PC-9 (cell line): ENCODE data around the gene PTPRG. TPM values are rescaled to one million over a fixed set of nuclear protein-coding genes. Genes with fewer than 3 reads are reported as not detected.

Experiments
- BruUV-seq: library from RNA; stranded (reverse); fragments of 400-500 nt; replicated peaks from 2 replicates; lab custom pipeline; 2021; lab: Mats Ljungman, UMichigan
- CTCF ChIA-PET: fragments of 300-600 bp; sonication (Branson Sonifier 250); formaldehyde crosslinking; loops from one replicate; lab custom pipeline; 2022; ENCODE audit warnings: antibody characterized with exemption; lab: Charles Lee
- POLR2A ChIA-PET: fragments of 300-600 bp; sonication (Branson Sonifier 250); formaldehyde crosslinking; loops from one replicate; lab custom pipeline; 2022; ENCODE audit warnings: antibody characterized with exemption; ENCODE audit not compliant: unreplicated experiment; lab: Charles Lee
- DNase-seq, 2 experiments: peaks; one replicate each; pipeline versions ENCODE4 v3.0.0 to v3.0.0-alpha.2; 2015 to 2022; ENCODE audit warnings: mixed read lengths in 1 of 2
- H2AFZ ChIP-seq: fragments of 200-600 bp; sonication (generic); 2 replicates; pipeline ENCODE4 v1.8.1; 2017; ENCODE audit warnings: antibody characterized with exemption
- H3F3A ChIP-seq: fragments of 200-600 bp; sonication (generic); 2 replicates; pipeline ENCODE4 v1.8.1; 2017; ENCODE audit warnings: antibody characterized with exemption, mild to moderate bottlenecking, low read depth; ENCODE audit not compliant: insufficient read depth
- H3K27ac ChIP-seq: fragments of 200-600 bp; sonication (generic); 2 replicates; pipeline ENCODE4 v1.6.1; 2016; ENCODE audit warnings: mixed run types
- H3K27me3 ChIP-seq: fragments of 200-600 bp; sonication (generic); 2 replicates; pipeline ENCODE4 v1.6.1; 2016; ENCODE audit warnings: low read depth, mixed run types; ENCODE audit not compliant: insufficient read depth
- H3K36me3 ChIP-seq: fragments of 200-600 bp; sonication (generic); 2 replicates; pipeline ENCODE4 v1.6.1; 2016; ENCODE audit warnings: low read depth, mixed run types
- H3K4me1 ChIP-seq: fragments of 200-600 bp; sonication (generic); replicated peaks from 2 replicates; pipeline ENCODE4 v1.6.1; 2016; ENCODE audit warnings: mixed run types; ENCODE audit not compliant: insufficient read depth
- H3K4me2 ChIP-seq: fragments of 200-600 bp; sonication (generic); 2 replicates; pipeline ENCODE4 v1.6.1; 2017; ENCODE audit warnings: mixed run types
- H3K4me3 ChIP-seq: fragments of 200-600 bp; sonication (generic); 2 replicates; pipeline ENCODE4 v1.6.1; 2016; ENCODE audit warnings: mixed run types
- H3K79me2 ChIP-seq: fragments of 200-600 bp; sonication (generic); 2 replicates; pipeline ENCODE4 v1.6.1; 2017; ENCODE audit warnings: low read depth, mixed run types
- H3K9me2 ChIP-seq: fragments of 200-600 bp; sonication (generic); 2 replicates; pipeline ENCODE4 v1.8.1; 2017; ENCODE audit warnings: mild to moderate bottlenecking; ENCODE audit not compliant: insufficient read depth
- H3K9me3 ChIP-seq: fragments of 200-600 bp; sonication (generic); 2 replicates; pipeline ENCODE4 v1.8.1; 2016; ENCODE audit warnings: low read depth; ENCODE audit not compliant: insufficient read depth
- H4K20me1 ChIP-seq: fragments of 200-600 bp; sonication (generic); 2 replicates; pipeline ENCODE4 v1.8.1; 2017; ENCODE audit not compliant: insufficient read depth
- EZH2 ChIP-seq: fragments of 200-600 bp; sonication (generic); IDR thresholded peaks from 2 replicates; pipeline ENCODE4 v1.8.0; 2017; ENCODE audit warnings: antibody characterized with exemption, low read depth
- intact Hi-C: fragments of 100-400 bp; cut with micrococcal nuclease; formaldehyde crosslinking; loops from one replicate; pipeline ENCODE4 v1.10.0; 2022; ENCODE audit not compliant: unreplicated experiment
- total RNA-seq: library from RNA; stranded (reverse); gene quantifications from 2 replicates; pipeline ENCODE4 v1.2.3, GENCODE V29; 2021
- TF ChIP-seq, protein P1 (sequence below): fragments of 200-600 bp; sonication (generic); conservative IDR thresholded peaks from 2 replicates; pipeline ENCODE4 v1.6.1; 2017; ENCODE audit warnings: mixed run types, antibody characterized with exemption, mild to moderate bottlenecking, moderate library complexity

PTPRG gene
- total RNA-seq, 1 experiment from 2014 or later, result 32.9 TPM

DNA sequence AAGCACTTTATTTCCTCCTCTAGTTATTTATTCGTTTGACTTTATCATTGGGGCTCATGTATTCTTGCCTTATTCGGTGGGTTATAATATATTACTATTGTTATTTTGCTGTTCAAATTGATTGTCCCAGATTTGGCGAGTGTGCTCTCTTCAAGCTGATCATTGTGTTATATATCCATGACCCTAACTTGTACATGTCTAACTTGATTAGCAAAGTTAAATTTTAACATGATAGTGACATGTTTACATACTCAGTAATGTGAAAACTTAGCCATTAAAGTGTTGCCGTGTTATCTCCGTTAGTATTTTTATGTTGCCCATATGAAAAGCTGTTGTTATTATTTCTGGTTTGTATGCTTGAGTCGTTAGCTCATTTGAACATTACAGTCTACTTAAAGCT lies 327.9 kb downstream of the PTPRG start:
- no peak overlapping the region for H3K4me2 ChIP-seq
- intact Hi-C loops, result no loop called here
- H2AFZ ChIP-seq, result no peak overlapping the region
- H3K27me3 ChIP-seq, result no peaks in the 10 kb centered on the region
- H3K4me1 ChIP-seq, result no peaks in the 10 kb centered on the region; the same call in 1 of the 2 replicates
- H3K4me3 ChIP-seq, result no peak overlapping the region
- no peaks in the 10 kb centered on the region for H3K36me3 ChIP-seq
- POLR2A ChIA-PET, result no interaction called here
- no peaks in the 10 kb centered on the region for H3K9me3 ChIP-seq
- no peaks in the 10 kb centered on the region for H3K9me2 ChIP-seq
- H3K27ac ChIP-seq, result no peak overlapping the region
- no peak for DNase-seq
- CTCF ChIA-PET, result no interaction called here
- H3K79me2 ChIP-seq, result no peaks in the 10 kb centered on the region
- H4K20me1 ChIP-seq, result no peaks in the 10 kb centered on the region
- TF ChIP-seq EZH2, result no peak
- TF ChIP-seq, protein P1, sequence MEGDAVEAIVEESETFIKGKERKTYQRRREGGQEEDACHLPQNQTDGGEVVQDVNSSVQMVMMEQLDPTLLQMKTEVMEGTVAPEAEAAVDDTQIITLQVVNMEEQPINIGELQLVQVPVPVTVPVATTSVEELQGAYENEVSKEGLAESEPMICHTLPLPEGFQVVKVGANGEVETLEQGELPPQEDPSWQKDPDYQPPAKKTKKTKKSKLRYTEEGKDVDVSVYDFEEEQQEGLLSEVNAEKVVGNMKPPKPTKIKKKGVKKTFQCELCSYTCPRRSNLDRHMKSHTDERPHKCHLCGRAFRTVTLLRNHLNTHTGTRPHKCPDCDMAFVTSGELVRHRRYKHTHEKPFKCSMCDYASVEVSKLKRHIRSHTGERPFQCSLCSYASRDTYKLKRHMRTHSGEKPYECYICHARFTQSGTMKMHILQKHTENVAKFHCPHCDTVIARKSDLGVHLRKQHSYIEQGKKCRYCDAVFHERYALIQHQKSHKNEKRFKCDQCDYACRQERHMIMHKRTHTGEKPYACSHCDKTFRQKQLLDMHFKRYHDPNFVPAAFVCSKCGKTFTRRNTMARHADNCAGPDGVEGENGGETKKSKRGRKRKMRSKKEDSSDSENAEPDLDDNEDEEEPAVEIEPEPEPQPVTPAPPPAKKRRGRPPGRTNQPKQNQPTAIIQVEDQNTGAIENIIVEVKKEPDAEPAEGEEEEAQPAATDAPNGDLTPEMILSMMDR, result no peak
- BruUV-seq, result no TSS peak
- no peaks in the 10 kb centered on the region for H3F3A ChIP-seq

DNA sequence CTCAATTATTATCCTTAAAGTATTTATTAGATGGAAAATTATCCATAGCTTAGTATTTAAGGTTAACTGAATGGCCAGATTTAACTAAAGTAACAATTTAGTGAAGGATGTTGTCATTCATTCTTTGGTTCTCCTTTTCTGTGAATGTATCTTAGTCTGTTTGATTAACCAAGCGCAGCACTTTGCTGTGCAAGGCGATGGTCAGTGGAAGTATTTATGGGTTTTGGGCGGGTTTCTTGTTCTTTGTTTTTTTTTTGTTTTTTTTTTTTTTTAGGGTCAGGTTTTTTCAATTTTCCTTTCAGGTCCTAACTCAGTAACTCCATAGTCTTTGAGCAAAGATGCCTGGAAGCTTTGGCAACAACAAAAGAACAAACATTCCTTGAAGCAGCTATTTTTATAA lies 328.8 kb downstream of the PTPRG start:
- no peak for DNase-seq
- H4K20me1 ChIP-seq, result no peaks in the 10 kb centered on the region
- peaks cover 1% of the 10 kb centered on the region; the same call in 1 of the 2 replicates for H3F3A ChIP-seq
- POLR2A ChIA-PET, result no interaction called here
- H3K4me2 ChIP-seq, result no peak overlapping the region
- H3K27me3 ChIP-seq, result no peaks in the 10 kb centered on the region
- peaks cover 8% of the 10 kb centered on the region for H3K4me1 ChIP-seq
- H3K9me2 ChIP-seq, result no peaks in the 10 kb centered on the region
- no TSS peak for BruUV-seq
- no peak for TF ChIP-seq EZH2
- TF ChIP-seq, protein P1, result no peak
- no peak overlapping the region for H2AFZ ChIP-seq
- no peak overlapping the region for H3K27ac ChIP-seq
- no peak overlapping the region for H3K4me3 ChIP-seq
- H3K9me3 ChIP-seq, result no peaks in the 10 kb centered on the region
- intact Hi-C loops, result no loop called here
- CTCF ChIA-PET, result no interaction called here
- no peaks in the 10 kb centered on the region for H3K36me3 ChIP-seq
- no peaks in the 10 kb centered on the region for H3K79me2 ChIP-seq

DNA sequence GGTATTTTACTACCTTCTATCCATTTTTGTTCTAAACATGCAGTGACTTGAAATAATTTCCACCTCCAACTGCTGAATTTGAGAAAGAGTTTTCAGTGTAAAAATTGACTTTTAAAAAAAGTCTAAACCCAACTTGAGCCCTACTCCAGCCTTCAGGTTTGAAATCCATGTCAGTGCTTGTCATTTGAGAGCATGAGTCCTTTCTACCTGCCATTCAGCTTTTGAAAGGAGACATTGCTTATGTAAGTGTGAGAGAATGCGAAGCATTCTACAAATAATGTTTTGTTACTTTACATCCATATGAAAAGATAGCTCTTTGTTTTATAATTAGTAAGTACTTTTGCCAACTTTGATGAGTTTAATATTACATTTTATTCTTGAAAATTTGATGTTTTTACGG lies 329.2 kb downstream of the PTPRG start:
- Histone ChIP-seq H3K27me3 (no peaks in the 10 kb centered on the region), H3K4me1 (peaks cover 12% of the 10 kb centered on the region), H2AFZ (no peak overlapping the region), H4K20me1 (no peaks in the 10 kb centered on the region), H3K4me2 (no peak overlapping the region), H3K9me2 (no peaks in the 10 kb centered on the region), H3K36me3 (no peaks in the 10 kb centered on the region), H3K4me3 (no peak overlapping the region), H3F3A (peaks cover 5% of the 10 kb centered on the region), H3K79me2 (no peaks in the 10 kb centered on the region), H3K9me3 (no peaks in the 10 kb centered on the region), H3K27ac (no peak overlapping the region)
- ChIA-PET POLR2A (no interaction called here), CTCF (no interaction called here)
- TF ChIP-seq EZH2, result no peak
- TF ChIP-seq, protein P1, result no peak
- no peak for DNase-seq
- BruUV-seq, result no TSS peak
- intact Hi-C loops, result no loop called here
